ENCODE results near the gene WNT2B. TPM values are rescaled to one million over a fixed set of nuclear protein-coding genes. Genes with fewer than 3 reads are reported as not detected.

The WNT2B gene
- polyA plus RNA-seq, 1 experiment, result 2.7 TPM

DNA sequence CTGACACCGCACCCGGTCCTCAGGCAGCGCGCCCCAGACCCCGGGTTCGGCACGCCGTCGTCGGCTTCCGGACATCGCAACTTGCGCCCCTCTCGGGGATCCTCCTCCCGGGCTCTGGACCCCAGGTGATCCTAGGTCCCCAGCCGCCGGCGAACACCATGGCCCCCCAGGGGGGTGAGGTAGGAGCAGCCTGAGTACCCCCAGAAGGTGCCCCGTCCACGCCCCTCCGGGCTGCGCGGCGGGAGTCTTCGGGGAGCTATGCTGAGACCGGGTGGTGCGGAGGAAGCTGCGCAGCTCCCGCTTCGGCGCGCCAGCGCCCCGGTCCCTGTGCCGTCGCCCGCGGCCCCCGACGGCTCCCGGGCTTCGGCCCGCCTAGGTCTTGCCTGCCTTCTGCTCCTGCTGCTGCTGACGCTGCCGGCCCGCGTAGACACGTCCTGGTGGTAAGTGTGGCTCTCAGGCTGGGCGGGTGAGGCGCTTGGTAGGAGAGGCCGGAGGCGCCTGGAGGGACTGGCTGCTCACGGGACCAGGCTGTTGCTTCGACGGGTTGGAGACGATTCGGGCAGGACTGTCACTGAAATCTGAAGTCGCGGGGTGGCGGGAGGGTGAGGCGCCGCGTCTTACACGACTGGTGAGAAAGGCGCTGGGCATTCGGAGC lies 367 bp downstream of the WNT2B start:
- peaks cover 53% of the 10 kb centered on the region for H3K27me3 ChIP-seq (ENCODE audit: control insufficient read depth, insufficient read depth, low read length)
- ChIA-PET CTCF (no interaction called here), POLR2A (interaction anchor here (0.6 kb wide), 2 partner anchors 14 to 38 kb away, joined by 3 to 14 read pairs; no protein-coding TSS in a partner anchor)
- H3K27ac ChIP-seq (ENCODE audit: low read depth, low read length), result no peak overlapping the region
- peak overlapping the region; percentile 56 for H3K4me3 ChIP-seq (ENCODE audit: low read depth, low read length)
- no peak for DNase-seq (ENCODE audit: low read depth, low spot score)
- peaks cover 7% of the 10 kb centered on the region; the same call in 1 of the 2 replicates for H3K9me3 ChIP-seq (ENCODE audit: control insufficient read depth, insufficient read depth, low read length)
- TF ChIP-seq, protein P1, sequence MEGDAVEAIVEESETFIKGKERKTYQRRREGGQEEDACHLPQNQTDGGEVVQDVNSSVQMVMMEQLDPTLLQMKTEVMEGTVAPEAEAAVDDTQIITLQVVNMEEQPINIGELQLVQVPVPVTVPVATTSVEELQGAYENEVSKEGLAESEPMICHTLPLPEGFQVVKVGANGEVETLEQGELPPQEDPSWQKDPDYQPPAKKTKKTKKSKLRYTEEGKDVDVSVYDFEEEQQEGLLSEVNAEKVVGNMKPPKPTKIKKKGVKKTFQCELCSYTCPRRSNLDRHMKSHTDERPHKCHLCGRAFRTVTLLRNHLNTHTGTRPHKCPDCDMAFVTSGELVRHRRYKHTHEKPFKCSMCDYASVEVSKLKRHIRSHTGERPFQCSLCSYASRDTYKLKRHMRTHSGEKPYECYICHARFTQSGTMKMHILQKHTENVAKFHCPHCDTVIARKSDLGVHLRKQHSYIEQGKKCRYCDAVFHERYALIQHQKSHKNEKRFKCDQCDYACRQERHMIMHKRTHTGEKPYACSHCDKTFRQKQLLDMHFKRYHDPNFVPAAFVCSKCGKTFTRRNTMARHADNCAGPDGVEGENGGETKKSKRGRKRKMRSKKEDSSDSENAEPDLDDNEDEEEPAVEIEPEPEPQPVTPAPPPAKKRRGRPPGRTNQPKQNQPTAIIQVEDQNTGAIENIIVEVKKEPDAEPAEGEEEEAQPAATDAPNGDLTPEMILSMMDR (IDR thresholded peaks at IDR 0.05; ENCODE audit: low read depth, low read length), result no peak

DNA sequence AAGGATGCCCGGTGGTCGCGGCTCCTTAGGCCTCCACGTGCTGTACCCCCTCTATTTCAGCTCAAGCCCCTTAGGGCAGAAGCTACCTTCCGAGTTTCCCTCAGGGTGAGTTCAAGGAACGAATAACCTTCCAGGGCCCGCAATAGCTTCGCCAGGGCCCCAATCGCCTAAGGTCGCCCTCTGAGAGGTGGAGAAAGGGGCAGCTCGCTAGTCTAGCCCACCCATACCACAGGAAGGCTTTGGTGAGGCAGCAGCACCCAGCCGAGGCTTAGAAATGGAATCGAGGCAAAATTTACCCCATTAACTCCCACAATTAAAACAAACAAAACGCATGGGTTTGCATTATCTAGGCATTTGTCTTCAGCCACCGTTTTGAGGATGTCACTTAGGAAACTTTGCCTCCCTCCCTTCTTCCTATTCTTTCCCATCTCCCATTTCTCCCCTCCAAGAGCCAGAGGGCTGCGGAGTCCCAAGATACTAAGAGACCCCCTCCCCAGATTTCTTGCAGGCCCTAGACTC lies 954 bp downstream of the WNT2B start:
- Histone ChIP-seq H3K4me3 (ENCODE audit: low read depth, low read length) (no peak overlapping the region), H3K27ac (ENCODE audit: low read depth, low read length) (no peak overlapping the region), H3K27me3 (ENCODE audit: control insufficient read depth, insufficient read depth, low read length) (peaks cover 51% of the 10 kb centered on the region), H3K9me3 (ENCODE audit: control insufficient read depth, insufficient read depth, low read length) (peaks cover 7% of the 10 kb centered on the region; the same call in 1 of the 2 replicates)
- DNase-seq (ENCODE audit: low read depth, low spot score), result no peak
- POLR2A ChIA-PET, result interaction anchor here (0.6 kb wide), 2 partner anchors 13 to 37 kb away, joined by 3 to 14 read pairs; no protein-coding TSS in a partner anchor
- CTCF ChIA-PET, result interaction anchor here (1.1 to 5.5 kb wide), 2 partner anchors 8 to 43 kb away, joined by 4 to 42 read pairs; no protein-coding TSS in a partner anchor
- TF ChIP-seq, protein P1 (IDR thresholded peaks at IDR 0.05; ENCODE audit: low read depth, low read length), result no peak

DNA sequence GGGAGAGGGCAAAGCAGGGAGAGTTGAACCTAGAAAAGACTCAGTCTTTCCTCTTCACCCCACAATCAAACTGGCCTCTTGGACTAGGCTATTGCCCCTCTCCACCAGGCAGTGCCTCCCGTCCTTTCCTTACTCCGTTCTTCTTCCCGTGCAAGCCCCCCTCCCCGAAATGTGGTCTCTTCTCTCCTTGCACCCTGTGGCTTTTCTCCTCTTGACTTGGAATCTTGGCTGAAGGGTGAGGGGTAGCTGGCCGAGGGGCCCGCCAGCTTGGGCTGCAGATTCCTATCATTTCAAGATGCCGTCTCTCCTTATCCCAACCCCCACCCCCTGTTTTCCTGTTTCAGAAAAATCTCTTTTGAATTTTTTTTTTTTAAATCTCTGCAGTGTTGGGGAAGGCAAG lies 1.6 kb downstream of the WNT2B start:
- TF ChIP-seq, protein P1 (IDR thresholded peaks at IDR 0.05; ENCODE audit: low read depth, low read length), result no peak
- Histone ChIP-seq H3K27ac (ENCODE audit: low read depth, low read length) (no peak overlapping the region), H3K27me3 (ENCODE audit: control insufficient read depth, insufficient read depth, low read length) (peaks cover 51% of the 10 kb centered on the region), H3K9me3 (ENCODE audit: control insufficient read depth, insufficient read depth, low read length) (peaks cover 7% of the 10 kb centered on the region; the same call in 1 of the 2 replicates), H3K4me3 (ENCODE audit: low read depth, low read length) (no peak overlapping the region)
- DNase-seq (ENCODE audit: low read depth, low spot score), result no peak
- ChIA-PET POLR2A (no interaction called here), CTCF (interaction anchor here (0.7 to 5.5 kb wide), 5 partner anchors 9 to 121 kb away, joined by 3 to 42 read pairs (median 4); no protein-coding TSS in a partner anchor)

DNA sequence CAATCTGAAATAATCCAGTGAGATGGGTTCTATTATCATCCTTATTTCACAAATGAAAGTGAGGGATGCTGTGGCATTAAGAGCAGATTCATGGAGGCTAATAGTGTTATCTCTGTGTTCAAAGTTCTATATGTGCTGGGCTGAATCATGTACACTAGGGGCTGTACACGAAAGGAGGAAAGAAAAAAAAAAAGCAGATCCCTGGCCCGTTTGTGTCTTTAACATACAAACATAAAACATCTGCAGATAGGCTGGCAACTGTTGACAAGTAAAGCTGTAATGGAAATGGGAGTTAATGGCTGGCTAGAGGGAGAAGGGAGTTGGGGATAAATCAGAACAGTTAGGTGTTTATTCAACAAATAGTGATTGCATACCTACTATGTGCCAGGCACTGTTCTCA lies 3.1 kb downstream of the WNT2B start:
- no peak for DNase-seq (ENCODE audit: low read depth, low spot score)
- ChIA-PET POLR2A (interaction anchor here (2.4 to 3.7 kb wide), 2 partner anchors 10 to 16 kb away, joined by 11 to 30 read pairs; no protein-coding TSS in a partner anchor), CTCF (interaction anchor here (0.8 to 5.5 kb wide), 3 partner anchors 10 to 102 kb away, joined by 4 to 42 read pairs (median 10); no protein-coding TSS in a partner anchor)
- peaks cover 45% of the 10 kb centered on the region for H3K27me3 ChIP-seq (ENCODE audit: control insufficient read depth, insufficient read depth, low read length)
- H3K4me3 ChIP-seq (ENCODE audit: low read depth, low read length), result no peak overlapping the region
- TF ChIP-seq, protein P1 (IDR thresholded peaks at IDR 0.05; ENCODE audit: low read depth, low read length), result no peak
- no peak overlapping the region for H3K27ac ChIP-seq (ENCODE audit: low read depth, low read length)
- peaks cover 7% of the 10 kb centered on the region; the same call in 1 of the 2 replicates for H3K9me3 ChIP-seq (ENCODE audit: control insufficient read depth, insufficient read depth, low read length)
